GM12878 (cell line): Measurements from ENCODE around the gene CTNNBL1.

Experiments
- BCL11A ChIP-seq: IDR thresholded peaks from 2 replicates; pipeline ENCODE4 v1.6.1; 2011; ENCODE audit warnings: low read depth, low read length
- CBX5 ChIP-seq: sonication (generic); IDR thresholded peaks from 2 replicates; pipeline ENCODE4 v1.6.1; 2016; ENCODE audit warnings: low read depth, moderate library complexity, mild to moderate bottlenecking, inconsistent platforms
- CTCF ChIP-seq, 3 experiments: IDR thresholded peaks in 2 of 3; conservative IDR thresholded peaks in 1 of 3; 2 replicates each; pipeline ENCODE4 v1.5.1; 2011; ENCODE audit warnings: low read depth in 3 of 3, low read length in 3 of 3, mild to moderate bottlenecking in 3 of 3, control low read depth in 2 of 3, moderate library complexity in 2 of 3, inconsistent platforms in 1 of 3, mixed read lengths in 1 of 3; ENCODE audit not compliant: control insufficient read depth in 2 of 3, insufficient read depth in 1 of 3; ENCODE audit errors: extremely low read depth in 1 of 3
- FOS ChIP-seq: IDR thresholded peaks from 3 replicates; pipeline ENCODE4 v1.6.1; 2011; ENCODE audit warnings: borderline replicate concordance; ENCODE audit not compliant: insufficient read length; ENCODE audit errors: extremely low read depth
- POLR2AphosphoS5 ChIP-seq: IDR thresholded peaks from 2 replicates; pipeline ENCODE4 v1.6.1; 2011; ENCODE audit warnings: mild to moderate bottlenecking, low read length, inconsistent platforms
- RELA ChIP-seq: fragments of 450-650 bp; IDR thresholded peaks from 2 replicates; pipeline ENCODE4 v1.8.0; 2014; ENCODE audit warnings: borderline replicate concordance; ENCODE audit not compliant: partially characterized antibody
- REST ChIP-seq: IDR thresholded peaks from 2 replicates; pipeline ENCODE4 v1.6.1; 2012; ENCODE audit warnings: mild to moderate bottlenecking, low read depth, low read length
- TCF12 ChIP-seq: IDR thresholded peaks from 2 replicates; pipeline ENCODE4 v1.6.1; 2011; ENCODE audit warnings: low read depth, mild to moderate bottlenecking, low read length
- USF1 ChIP-seq: IDR thresholded peaks from 2 replicates; pipeline ENCODE4 v1.6.1; 2011; ENCODE audit warnings: borderline replicate concordance, low read depth, mild to moderate bottlenecking, moderate library complexity, mixed read lengths, low read length; ENCODE audit not compliant: insufficient read depth; ENCODE audit errors: extremely low read length

GRCh38 chr20:37723668-37724067 is 29.8 kb downstream of the CTNNBL1 start:
- TF ChIP-seq CBX5 (no peak), RELA (no peak), USF1 (no peak), BCL11A (no peak), CTCF (IDR thresholded peaks at IDR 0.05 in 2 of 3, conservative IDR thresholded peaks at IDR 0.05 in 1 of 3; ENCODE audit: control insufficient read depth in 2 of 3, extremely low read depth in 1 of 3, insufficient read depth in 1 of 3, low read depth in 3 of 3, low read length in 3 of 3) (no peak), TCF12 (no peak), FOS (no peak), POLR2AphosphoS5 (no peak), REST (no peak)
